Activated CD8-positive, alpha-beta T cell treated with anti-CD3 and anti-CD28 coated beads for 36 hours (primary cell): ENCODE measurements around the gene TIFAB. TPM values are rescaled to one million over a fixed set of nuclear protein-coding genes. Genes with fewer than 3 reads are reported as not detected.

Experiments
- ATAC-seq: fragments of 200-7000 bp; cut with Tn5 transposase; one replicate; pipeline ENCODE4 v1.10.0; 2021; ENCODE audit warnings: mild to moderate bottlenecking, moderate library complexity
- CTCF ChIA-PET: fragments of 350-600 bp; sonication (Branson Sonifier 250); formaldehyde crosslinking; loops from one replicate; lab custom pipeline; 2021; ENCODE audit warnings: antibody characterized with exemption; lab: Charles Lee
- POLR2A ChIA-PET: fragments of 350-600 bp; sonication (Branson Sonifier 250); formaldehyde crosslinking; loops from one replicate; lab custom pipeline; 2021; ENCODE audit warnings: antibody characterized with exemption; lab: Charles Lee
- DNase-seq: peaks from one replicate; pipeline ENCODE4 v3.0.0-alpha.2; 2020
- H3K27ac Mint-ChIP-seq: one replicate; pipeline ENCODE4 v1.8.0; 2021; ENCODE audit warnings: mild to moderate bottlenecking, mixed read lengths
- H3K27me3 Mint-ChIP-seq: one replicate; pipeline ENCODE4 v1.8.0; 2021; ENCODE audit warnings: mixed read lengths
- H3K36me3 Mint-ChIP-seq: one replicate; pipeline ENCODE4 v1.8.0; 2021; ENCODE audit warnings: low read depth, mixed read lengths
- H3K4me1 Mint-ChIP-seq: one replicate; pipeline ENCODE4 v1.8.0; 2021; ENCODE audit warnings: low read depth, mixed read lengths
- H3K4me3 Mint-ChIP-seq: one replicate; pipeline ENCODE4 v1.8.0; 2021; ENCODE audit warnings: mild to moderate bottlenecking, moderate library complexity, mixed read lengths
- H3K9me3 Mint-ChIP-seq: one replicate; pipeline ENCODE4 v1.8.0; 2021; ENCODE audit warnings: mixed read lengths
- CTCF ChIP-seq: fragments of 200-600 bp; IDR thresholded peaks from one replicate; pipeline ENCODE4 v1.8.0; 2022; ENCODE audit warnings: antibody characterized with exemption, mild to moderate bottlenecking
- intact Hi-C: fragments of 100-400 bp; cut with micrococcal nuclease; formaldehyde crosslinking; loops from one replicate; pipeline ENCODE4 v1.10.0; 2022
- total RNA-seq, 2 experiments: library from RNA; stranded (reverse); gene quantifications; one replicate each; pipeline ENCODE4 v1.2.3, GENCODE V29; 2021

TIFAB gene
- total RNA-seq, 2 experiments from 2014 or later: not detected

GRCh38 chr5:135446206-135446605, 5.9 kb downstream of the TIFAB start:
- DNase-seq (no peak), ATAC-seq (no peak)
- H3K36me3 Mint-ChIP-seq: no peaks in the 10 kb centered on the region
- H3K4me3 Mint-ChIP-seq: no peak overlapping the region
- intact Hi-C loops: no loop called here
- no peaks in the 10 kb centered on the region for H3K27me3 Mint-ChIP-seq
- no peak overlapping the region for H3K27ac Mint-ChIP-seq
- ChIA-PET CTCF (interaction anchor here (0.5 to 4.7 kb wide), 5 partner anchors 11 to 120 kb away, joined by 3 to 24 read pairs (median 5); no protein-coding TSS in a partner anchor), POLR2A (interaction anchor here (0.6 kb wide), 1 partner anchor 77 kb away, joined by 3 read pairs; no protein-coding TSS in a partner anchor)
- no peak for TF ChIP-seq CTCF
- no peaks in the 10 kb centered on the region for H3K9me3 Mint-ChIP-seq
- H3K4me1 Mint-ChIP-seq: no peaks in the 10 kb centered on the region

- no peaks in the 10 kb centered on the region for H3K9me3 Mint-ChIP-seq
- POLR2A ChIA-PET: interaction anchor here (0.6 kb wide), 1 partner anchor 76 kb away, joined by 3 read pairs; no protein-coding TSS in a partner anchor
- no peaks in the 10 kb centered on the region for H3K4me1 Mint-ChIP-seq
- no peak overlapping the region for H3K27ac Mint-ChIP-seq
- CTCF ChIA-PET: interaction anchor here (0.9 to 4.7 kb wide), 4 partner anchors 12 to 121 kb away, joined by 3 to 24 read pairs (median 6); no protein-coding TSS in a partner anchor
- no peak overlapping the region for H3K4me3 Mint-ChIP-seq
- no peak for DNase-seq
- no peak for ATAC-seq
- no peak for TF ChIP-seq CTCF
- no peaks in the 10 kb centered on the region for H3K36me3 Mint-ChIP-seq
- intact Hi-C loops: no loop called here
- no peaks in the 10 kb centered on the region for H3K27me3 Mint-ChIP-seq
These were observed 6.7 kb downstream of the TIFAB start for GRCh38 chr5:135445306-135445985.

- no peak overlapping the region for H3K4me3 Mint-ChIP-seq
- H3K4me1 Mint-ChIP-seq: no peaks in the 10 kb centered on the region
- POLR2A ChIA-PET: no interaction called here
- intact Hi-C loops: no loop called here
- no peak overlapping the region for H3K27ac Mint-ChIP-seq
- H3K9me3 Mint-ChIP-seq: no peaks in the 10 kb centered on the region
- DNase-seq (no peak), ATAC-seq (no peak)
- no peak for TF ChIP-seq CTCF
- H3K36me3 Mint-ChIP-seq: no peaks in the 10 kb centered on the region
- CTCF ChIA-PET: interaction anchor here (0.8 to 4.7 kb wide), 3 partner anchors 12 to 18 kb away, joined by 3 to 24 read pairs (median 3); no protein-coding TSS in a partner anchor
- H3K27me3 Mint-ChIP-seq: no peaks in the 10 kb centered on the region
These were observed 7.3 kb downstream of the TIFAB start for GRCh38 chr5:135444881-135445280.

GRCh38 chr5:135444360-135444759, 7.8 kb downstream of the TIFAB start:
- H3K4me3 Mint-ChIP-seq: no peak overlapping the region
- no peaks in the 10 kb centered on the region for H3K4me1 Mint-ChIP-seq
- TF ChIP-seq CTCF: no peak
- CTCF ChIA-PET: interaction anchor here (0.8 to 0.9 kb wide), 2 partner anchors 13 to 18 kb away, joined by 3 read pairs; no protein-coding TSS in a partner anchor
- H3K9me3 Mint-ChIP-seq: no peaks in the 10 kb centered on the region
- POLR2A ChIA-PET: no interaction called here
- intact Hi-C loops: no loop called here
- no peaks in the 10 kb centered on the region for H3K27me3 Mint-ChIP-seq
- no peak overlapping the region for H3K27ac Mint-ChIP-seq
- no peak for ATAC-seq
- no peaks in the 10 kb centered on the region for H3K36me3 Mint-ChIP-seq
- no peak for DNase-seq
